HG03066 (cell line): ENCODE results near the gene FGFR1OP2.
A peak's percentile ranks its signal among the peaks of the same experiment; 100 is the strongest.

Experiments
- ATAC-seq: cut with Tn5 transposase; IDR thresholded peaks from one replicate; pipeline ENCODE4 v1.9.1; 2021; ENCODE audit warnings: low read depth; ENCODE audit not compliant: unreplicated experiment

FGFR1OP2 gene

DNA sequence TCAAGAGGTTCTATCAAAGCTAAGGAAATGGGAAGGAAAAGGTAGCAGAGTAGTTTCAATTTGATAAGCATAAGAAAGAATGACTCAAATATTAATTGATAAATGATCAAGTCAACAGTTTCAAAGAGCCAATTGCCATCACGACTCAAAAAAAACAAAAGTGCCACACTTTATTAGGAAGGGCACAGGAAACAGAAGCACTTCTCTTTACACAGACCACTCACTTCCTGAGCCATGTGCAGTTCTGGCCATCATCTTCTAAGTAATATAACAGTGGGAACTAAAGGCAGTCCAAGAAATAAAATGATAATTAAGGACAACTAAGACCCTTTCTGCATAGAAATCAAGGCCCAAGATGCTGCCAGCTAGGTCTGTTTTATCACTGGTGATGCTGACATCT lies 62.7 kb downstream of the FGFR1OP2 start:
- no peak for ATAC-seq

DNA sequence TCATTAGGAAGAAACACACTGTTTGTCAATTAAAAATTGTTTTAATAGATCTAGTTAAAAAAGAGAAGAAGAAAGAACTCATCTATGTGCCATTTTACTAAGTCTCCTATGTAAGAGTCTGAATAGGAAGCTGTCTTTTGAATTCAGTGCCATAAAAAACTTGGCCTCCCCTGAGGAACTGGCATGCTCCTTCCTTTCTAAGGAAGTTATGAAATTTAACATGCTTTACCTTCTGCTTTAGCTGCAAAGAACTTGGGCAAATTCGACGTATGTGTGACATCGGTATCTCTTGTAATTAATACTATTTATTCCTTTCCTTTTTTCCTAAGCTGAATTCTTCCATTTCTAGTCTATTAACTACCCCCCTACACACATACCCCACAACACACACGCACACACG lies 63.4 kb downstream of the FGFR1OP2 start:
- no peak for ATAC-seq

DNA sequence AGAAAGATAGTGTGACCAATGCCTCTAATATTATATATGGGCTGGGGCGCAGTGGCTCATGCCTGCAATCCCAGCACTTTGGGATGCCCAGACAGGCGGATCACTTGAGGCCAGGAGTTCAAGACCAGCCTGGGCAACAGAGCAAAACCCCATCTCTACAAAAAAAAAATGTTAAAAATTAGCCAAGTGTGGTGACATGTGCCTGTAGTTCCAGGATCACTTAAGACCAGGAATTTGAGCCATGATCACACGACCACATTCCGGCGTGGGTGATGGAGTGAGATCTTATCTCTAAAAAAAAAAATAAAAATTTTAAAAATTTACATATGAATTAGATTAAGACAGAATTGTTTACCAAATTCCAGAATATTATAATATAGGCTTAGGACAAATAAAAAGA lies 63.9 kb downstream of the FGFR1OP2 start:
- ATAC-seq = no peak

DNA sequence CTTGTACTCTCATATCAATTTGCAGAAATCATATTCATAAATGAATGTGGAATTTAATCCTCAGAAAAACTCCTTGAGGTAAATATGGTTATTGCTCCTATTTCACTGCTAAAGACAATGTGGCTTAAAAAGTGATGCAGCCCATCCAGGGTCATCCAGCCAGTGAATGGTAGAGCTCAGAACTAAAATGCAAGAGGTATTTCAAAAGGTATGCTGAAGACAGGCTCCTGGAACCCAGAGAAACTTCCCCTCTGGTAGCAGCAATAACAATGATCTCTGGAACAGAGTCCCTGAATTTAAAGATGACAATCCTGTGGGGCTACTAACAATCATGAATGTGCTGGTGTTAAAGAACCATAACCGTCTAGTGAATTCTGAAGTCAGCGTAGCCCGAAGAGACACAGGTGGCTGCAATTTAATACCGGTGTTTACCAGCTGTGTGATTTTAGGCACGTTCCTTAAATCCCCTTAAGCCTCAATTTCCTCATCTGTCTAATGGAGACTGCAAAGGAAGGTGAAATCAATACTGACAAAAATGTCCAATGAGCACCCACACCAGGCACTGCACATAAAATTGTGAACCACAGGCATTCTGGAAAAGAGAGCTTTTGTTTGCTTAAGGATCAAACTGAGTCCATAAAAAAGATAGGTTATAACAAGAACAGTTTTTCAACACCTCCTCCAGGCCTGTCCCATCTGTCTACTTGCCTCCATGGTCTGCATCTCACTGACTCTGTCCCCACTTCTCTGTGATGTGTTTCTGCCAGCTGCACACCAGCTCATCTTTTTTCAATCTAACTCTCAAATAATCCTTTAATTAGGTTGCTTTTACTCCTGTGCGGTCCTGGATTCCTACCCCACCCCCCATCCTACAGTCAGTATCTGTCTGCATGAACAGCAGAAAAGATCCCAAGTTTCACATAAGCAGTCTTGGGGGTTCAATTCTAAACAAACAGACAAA lies 65.4 kb downstream of the FGFR1OP2 start:
- ATAC-seq = no peak

DNA sequence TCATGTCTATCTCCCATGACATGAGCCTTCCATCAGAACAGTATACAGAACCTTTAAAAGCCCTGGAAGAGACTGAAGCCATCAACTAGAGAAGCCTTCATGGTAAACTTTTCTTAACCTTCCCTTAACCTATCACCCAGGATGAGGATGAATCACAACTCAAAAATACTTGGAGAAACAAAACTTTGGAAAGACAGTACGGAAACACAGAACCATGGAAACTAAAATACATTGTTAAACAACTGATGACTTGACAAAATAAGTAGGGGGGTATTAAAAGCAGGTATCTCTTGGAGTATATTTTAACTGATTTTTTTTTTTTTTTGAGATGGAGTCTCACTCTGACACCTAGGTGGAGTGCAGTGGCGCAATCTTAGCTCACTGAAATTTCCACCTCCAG lies 67.2 kb downstream of the FGFR1OP2 start:
- ATAC-seq = no peak

DNA sequence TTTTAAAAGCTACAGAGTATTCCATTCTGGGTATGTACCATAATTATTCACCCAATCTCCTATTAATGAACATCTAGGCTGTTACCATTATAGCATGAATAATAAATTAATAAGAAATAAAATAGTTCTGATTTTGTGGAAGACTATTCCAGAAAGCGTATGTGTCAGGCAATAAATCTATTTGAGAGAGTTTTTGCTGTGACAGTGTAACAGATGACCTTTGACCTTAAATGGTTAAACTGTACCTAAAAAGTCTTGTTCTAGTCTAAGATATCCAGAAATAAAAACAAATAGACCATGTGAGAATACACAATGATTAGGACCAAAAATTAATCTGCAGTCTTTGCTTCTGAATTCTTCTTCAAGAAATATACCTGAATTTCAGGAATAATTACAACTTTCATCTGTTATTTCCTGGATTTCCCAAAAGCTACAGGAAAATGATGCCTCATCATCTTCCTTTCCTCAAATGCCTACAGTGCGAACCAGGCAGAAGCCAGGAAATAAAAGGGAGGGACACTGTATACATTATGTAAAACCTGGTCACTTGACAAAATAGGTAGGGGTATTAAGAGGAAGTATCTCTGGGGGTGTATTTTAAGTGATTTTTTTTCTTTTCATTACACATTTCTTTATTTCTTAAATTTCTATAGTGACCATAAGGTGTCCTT lies 68.7 kb downstream of the FGFR1OP2 start:
- ATAC-seq = no peak

DNA sequence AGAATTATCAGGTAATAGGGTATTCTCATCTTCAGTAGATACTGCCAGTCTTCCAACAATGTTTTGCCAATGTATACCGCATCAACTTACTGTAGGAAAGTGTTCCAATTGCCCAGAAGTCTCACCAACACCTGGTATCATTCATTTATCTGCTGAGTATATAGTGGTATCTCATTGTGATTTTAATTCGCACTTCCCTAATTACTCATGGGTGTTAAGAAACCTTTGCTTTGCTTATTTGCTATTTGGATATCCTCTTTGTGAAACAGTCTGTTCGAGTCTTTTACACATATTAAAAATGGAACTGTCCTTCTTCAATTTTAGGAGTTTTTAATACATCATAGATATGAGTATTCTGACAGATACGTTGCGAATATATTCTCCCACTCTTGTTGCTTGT lies 69.8 kb downstream of the FGFR1OP2 start:
- no peak for ATAC-seq

DNA sequence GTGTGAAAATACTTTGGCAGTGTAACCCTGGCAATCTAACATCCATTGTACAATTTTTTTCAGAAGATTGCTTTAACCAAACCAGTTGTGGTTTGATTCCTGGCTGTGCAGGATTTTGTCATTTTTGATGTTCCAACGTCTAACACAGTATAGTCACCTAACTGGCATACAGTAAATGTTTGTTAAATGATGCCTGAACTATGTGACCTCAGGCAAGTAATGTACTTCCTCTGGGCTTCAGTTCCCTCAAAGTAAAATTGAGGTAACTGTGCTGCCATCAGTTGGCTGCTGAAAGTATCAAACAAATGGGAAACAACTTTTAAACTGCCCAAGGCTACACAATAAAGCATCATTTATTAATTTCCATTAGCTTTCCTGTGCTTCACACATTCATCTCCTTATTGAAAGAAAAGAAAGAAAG lies 71.6 kb downstream of the FGFR1OP2 start:
- ATAC-seq = no peak

DNA sequence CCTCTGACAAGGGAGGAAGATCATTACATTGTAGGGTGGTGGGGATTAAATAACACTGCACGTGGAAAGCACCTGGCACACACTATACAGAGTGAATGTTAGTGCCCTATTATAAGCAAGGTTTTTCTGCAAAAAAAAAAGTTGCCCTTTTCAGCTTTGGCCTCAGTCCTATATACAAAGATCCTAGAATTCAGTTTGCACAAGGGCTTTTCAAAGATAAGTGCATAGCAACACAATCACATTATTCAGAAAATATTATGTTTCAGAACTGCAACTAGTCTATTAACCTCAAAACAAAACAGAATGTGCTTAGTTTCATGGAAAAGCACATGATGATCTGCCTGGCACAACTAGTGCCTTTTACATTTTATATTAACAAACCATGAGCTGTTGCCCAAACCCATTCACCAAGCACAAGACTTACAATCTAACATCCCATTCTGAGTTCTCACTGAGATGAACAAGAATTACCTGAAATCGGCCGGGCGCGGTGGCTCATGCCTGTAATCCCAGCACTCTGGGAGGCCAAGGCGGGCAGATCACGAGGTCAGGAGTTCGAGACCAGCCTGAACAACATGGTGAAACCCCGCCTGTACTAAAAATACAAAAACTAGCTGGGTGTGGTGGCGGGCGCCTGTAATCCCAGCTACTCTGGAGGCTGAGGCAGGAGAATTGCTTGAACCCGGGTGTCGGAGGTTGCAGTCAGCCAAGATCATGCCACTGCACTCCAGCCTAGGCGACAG lies 74.1 kb downstream of the FGFR1OP2 start:
- no peak for ATAC-seq

DNA sequence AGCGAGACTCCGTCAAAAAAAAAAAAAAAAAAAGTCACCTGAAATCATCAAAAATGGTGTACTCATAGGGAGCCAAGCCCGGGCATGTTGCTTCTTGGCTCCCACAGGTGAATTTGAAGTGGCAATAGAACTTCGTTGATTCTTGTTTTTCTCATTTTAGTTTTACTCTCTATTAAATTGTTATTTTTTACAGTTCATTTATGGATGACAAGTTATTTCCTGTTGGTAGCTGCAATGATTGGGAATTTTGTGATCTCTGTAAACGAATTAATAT lies 74.6 kb downstream of the FGFR1OP2 start:
- no peak for ATAC-seq

DNA sequence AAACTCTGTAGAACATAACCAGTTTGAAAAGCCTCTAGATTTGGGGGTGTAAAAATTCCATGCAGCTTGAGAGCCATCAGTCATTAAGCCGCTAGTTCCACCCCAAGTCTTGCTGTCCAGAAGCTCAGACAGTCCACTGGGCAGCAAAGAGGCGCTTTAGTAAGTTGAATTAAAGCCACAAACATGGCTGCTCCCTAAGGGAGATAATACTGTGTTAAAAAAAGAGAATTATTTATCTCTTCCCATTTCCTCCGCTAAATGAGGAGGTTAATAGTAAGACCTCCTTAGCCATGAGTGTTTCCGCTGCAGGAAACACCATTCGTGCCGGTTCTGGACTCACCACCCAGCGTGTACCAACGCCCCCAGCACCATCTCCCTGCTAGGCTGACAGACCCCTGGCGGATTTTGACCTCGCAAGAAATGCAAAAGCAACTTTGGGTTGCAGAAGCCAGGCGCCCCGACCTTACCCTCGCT lies 75.4 kb downstream of the FGFR1OP2 start:
- ATAC-seq = peak; percentile 26

DNA sequence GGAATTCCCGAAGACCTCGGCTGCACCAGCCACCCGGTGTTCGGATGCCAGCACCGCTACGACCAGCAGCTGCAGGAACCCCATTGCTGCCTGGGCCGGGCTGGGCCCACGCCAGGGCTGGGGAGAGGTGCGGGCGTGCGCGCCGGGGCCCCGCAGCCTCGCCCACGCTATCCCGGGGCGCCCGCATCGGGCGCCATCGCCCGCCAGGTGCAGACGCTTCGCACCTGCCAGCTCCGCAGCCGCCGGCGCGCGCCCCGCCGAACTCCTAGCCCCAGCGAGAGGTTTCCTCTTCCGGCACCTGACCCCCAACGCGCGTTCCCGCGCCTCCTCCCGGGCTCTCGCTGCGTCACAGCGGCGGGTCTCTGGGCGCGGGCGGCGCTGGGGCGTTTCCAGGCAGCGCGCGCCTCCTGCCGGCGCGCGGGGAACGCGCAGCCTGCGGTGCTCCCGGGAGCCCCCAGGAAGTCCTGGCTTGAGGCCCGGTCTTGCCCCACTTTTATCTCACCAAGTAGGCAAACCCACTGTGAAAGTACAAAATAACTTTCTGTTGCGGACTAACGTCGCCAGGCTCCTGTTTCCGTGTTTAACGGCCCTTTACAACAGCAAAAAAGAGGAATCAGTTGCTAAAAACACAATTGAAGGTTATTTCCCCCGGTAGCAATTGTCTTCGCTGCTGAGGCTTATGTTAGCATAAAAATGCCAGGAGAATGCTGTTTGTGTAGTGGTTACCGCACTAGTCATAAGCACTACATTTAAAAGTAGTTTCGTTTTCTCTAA lies 76.0 kb downstream of the FGFR1OP2 start, which contains the start of gene TM7SF3:
Gene TM7SF3, minus strand, starts transcription at position 300 of the 774 bp plus-strand sequence. Its CDS starts 216 bp downstream, at position 84.
- ATAC-seq = peak; percentile 67

DNA sequence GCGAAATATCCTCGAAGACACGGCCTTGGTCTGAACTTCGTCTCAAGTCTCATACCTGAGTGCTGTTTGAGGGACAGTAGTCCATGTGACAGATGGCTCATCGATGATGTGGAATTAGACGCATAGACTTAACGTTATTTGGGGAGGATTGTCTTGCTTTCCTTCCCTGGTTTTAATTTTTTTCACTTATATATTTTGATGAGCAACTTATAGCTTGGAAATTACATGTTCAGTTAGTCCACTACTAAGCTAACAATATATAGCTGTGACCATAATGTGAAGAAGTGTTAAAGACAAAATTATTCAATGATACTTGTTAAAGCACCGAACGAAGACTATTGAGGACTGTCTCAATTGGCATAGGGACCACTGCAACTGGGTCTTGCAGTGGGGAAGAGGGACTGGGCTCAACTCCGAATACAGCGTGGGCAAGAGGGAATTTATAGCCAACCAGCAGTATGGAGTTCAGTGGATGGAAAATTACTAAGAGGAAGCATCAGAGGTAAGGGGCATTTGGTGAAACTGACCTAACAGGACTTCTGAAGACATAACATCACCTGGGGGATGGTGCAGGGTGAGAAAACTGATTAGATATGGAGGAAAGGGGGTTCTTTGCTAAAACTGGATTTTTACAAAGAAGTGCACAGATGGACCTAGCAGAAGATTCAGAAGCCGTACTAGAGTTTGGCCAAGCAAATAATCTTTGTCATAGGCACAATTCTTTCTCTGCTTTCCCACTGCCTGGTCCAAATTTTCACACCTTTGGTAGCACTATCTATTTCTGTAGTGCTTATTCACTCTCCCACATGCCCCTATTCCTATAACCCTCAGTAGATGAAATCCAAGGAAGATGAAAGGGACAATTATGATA lies 76.8 kb downstream of the FGFR1OP2 start:
- no peak for ATAC-seq

DNA sequence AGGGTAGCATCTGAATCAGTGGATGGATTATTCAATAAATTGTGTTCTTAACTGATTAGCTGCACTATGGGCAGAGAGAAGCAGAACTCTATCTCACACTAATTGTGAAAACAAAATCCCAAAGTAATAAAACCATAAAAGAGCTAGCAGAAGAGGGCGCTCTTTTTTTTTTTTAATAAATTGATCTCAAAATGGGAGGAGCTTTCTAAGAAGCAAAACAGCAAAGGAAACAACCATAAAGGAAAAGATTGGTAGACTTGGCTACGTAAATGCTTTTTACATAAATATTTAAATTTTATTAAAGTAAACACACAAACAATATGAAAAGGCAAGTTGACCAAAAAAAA lies 77.4 kb downstream of the FGFR1OP2 start:
- ATAC-seq = no peak
